HL-60 (cell line): Measurements from ENCODE around the gene NUDT3.
"Not testable (repeated sequence)": the region's sequence is repeated elsewhere in the genome, so short reads cannot be mapped to it uniquely, and the experiment has no call there.

Source experiments
- DNase-seq, 2 experiments: peaks; one replicate each; pipeline ENCODE4 v3.0.0-alpha.2; 2010 to 2020; ENCODE audit warnings: low read depth in 1 of 2, low spot score in 1 of 2
- H3K27ac ChIP-seq: fragments of 250-450 bp; sonication (Bioruptor Pico); replicated peaks from 2 replicates; pipeline ENCODE4 v1.5.1; 2020; ENCODE audit warnings: mild to moderate bottlenecking, moderate library complexity
- H3K27me3 ChIP-seq: fragments of 250-450 bp; sonication (Bioruptor Pico); 2 replicates; pipeline ENCODE4 v1.5.1; 2021; ENCODE audit warnings: mild to moderate bottlenecking, moderate library complexity; ENCODE audit not compliant: insufficient read depth, poor library complexity, severe bottlenecking
- H3K4me3 ChIP-seq: replicated peaks from 2 replicates; pipeline ENCODE4 v1.5.1; 2011; ENCODE audit warnings: mild to moderate bottlenecking, control low read depth, low read length; ENCODE audit not compliant: insufficient read depth
- CTCF ChIP-seq: IDR thresholded peaks from one replicate; pipeline ENCODE4 v1.5.1; 2011; ENCODE audit warnings: low read length, control low read depth, inconsistent platforms; ENCODE audit not compliant: insufficient read depth
- GABPA ChIP-seq: IDR thresholded peaks from 2 replicates; pipeline ENCODE4 v1.6.1; 2012; ENCODE audit warnings: low read depth
- POLR2AphosphoS5 ChIP-seq: IDR thresholded peaks from 2 replicates; pipeline ENCODE4 v1.6.1; 2012; ENCODE audit warnings: low read depth
- REST ChIP-seq: IDR thresholded peaks from 2 replicates; pipeline ENCODE4 v1.6.1; 2012; ENCODE audit warnings: low read depth; ENCODE audit not compliant: insufficient replicate concordance
- SPI1 ChIP-seq: IDR thresholded peaks from 2 replicates; pipeline ENCODE4 v1.6.1; 2012; ENCODE audit warnings: low read depth, mild to moderate bottlenecking, borderline replicate concordance

Gene NUDT3

GRCh38 chr6:34381081-34381480, 11.4 kb downstream of the NUDT3 start:
- TF ChIP-seq CTCF: no peak
- TF ChIP-seq GABPA: no peak
- no peak for TF ChIP-seq REST
- no peak for TF ChIP-seq POLR2AphosphoS5
- no peak for DNase-seq
- Histone ChIP-seq H3K4me3 (no peak overlapping the region), H3K27me3 (no peaks in the 10 kb centered on the region), H3K27ac (no peak overlapping the region)

- DNase-seq: no peak
- no peak for TF ChIP-seq SPI1
- TF ChIP-seq GABPA: no peak
- no peaks in the 10 kb centered on the region for H3K27me3 ChIP-seq
Measured at GRCh38 chr6:34378470-34378869, 14.0 kb downstream of the NUDT3 start.

GRCh38 chr6:34377984-34378383, 14.5 kb downstream of the NUDT3 start:
- Histone ChIP-seq H3K27ac (no peak overlapping the region), H3K27me3 (no peaks in the 10 kb centered on the region), H3K4me3 (no peak overlapping the region)
- TF ChIP-seq POLR2AphosphoS5: no peak
- no peak for TF ChIP-seq GABPA
- DNase-seq: no peak

More at GRCh38 chr6:34378470-34378869, 14.0 kb downstream of the NUDT3 start:
- Histone ChIP-seq H3K27ac (no peak overlapping the region), H3K4me3 (no peak overlapping the region)

GRCh38 chr6:34377571-34377970, 14.9 kb downstream of the NUDT3 start:
- not testable (repeated sequence) for H3K27me3 ChIP-seq, DNase-seq, H3K4me3 ChIP-seq, H3K27ac ChIP-seq

GRCh38 chr6:34375833-34376232, 16.6 kb downstream of the NUDT3 start:
- Histone ChIP-seq H3K27me3 (no peaks in the 10 kb centered on the region), H3K4me3 (no peak overlapping the region), H3K27ac (no peak overlapping the region)
- no peak for TF ChIP-seq SPI1
- no peak for TF ChIP-seq POLR2AphosphoS5
- no peak for TF ChIP-seq CTCF
- no peak for TF ChIP-seq GABPA
- no peak for TF ChIP-seq REST
- DNase-seq: no peak
